Hepatocyte (in vitro differentiated cells): ENCODE data around the gene RELL1. TPM values are rescaled to one million over a fixed set of nuclear protein-coding genes. Genes with fewer than 3 reads are reported as not detected.

Source experiments
- DNase-seq: peaks from one replicate; pipeline ENCODE4 v3.0.0-alpha.2; 2016; ENCODE audit warnings: low spot score
- H2AFZ ChIP-seq: fragments of 200-600 bp; sonication (generic); 2 replicates; pipeline ENCODE4 v1.6.0; 2016; ENCODE audit warnings: antibody characterized with exemption, mild to moderate bottlenecking
- H3K27ac ChIP-seq: fragments of 200-600 bp; sonication (generic); 2 replicates; pipeline ENCODE4 v1.5.1; 2016; ENCODE audit warnings: mild to moderate bottlenecking
- H3K27me3 ChIP-seq: fragments of 200-600 bp; sonication (generic); 2 replicates; pipeline ENCODE4 v1.6.1; 2016
- H3K36me3 ChIP-seq: fragments of 200-600 bp; sonication (generic); replicated peaks from 2 replicates; pipeline ENCODE4 v1.5.1; 2016; ENCODE audit warnings: low read depth; ENCODE audit not compliant: insufficient read depth
- H3K4me1 ChIP-seq: fragments of 200-600 bp; sonication (generic); 2 replicates; pipeline ENCODE4 v1.5.1; 2016; ENCODE audit warnings: mild to moderate bottlenecking, moderate library complexity; ENCODE audit not compliant: insufficient read depth
- H3K4me2 ChIP-seq: fragments of 200-600 bp; sonication (generic); 2 replicates; pipeline ENCODE4 v1.6.0; 2016
- H3K4me3 ChIP-seq: fragments of 200-600 bp; sonication (generic); 2 replicates; pipeline ENCODE4 v1.5.1; 2016; ENCODE audit warnings: mild to moderate bottlenecking
- H3K79me2 ChIP-seq: fragments of 200-600 bp; sonication (generic); 2 replicates; pipeline ENCODE4 v1.6.0; 2017; ENCODE audit warnings: mild to moderate bottlenecking
- H3K9me2 ChIP-seq: fragments of 200-600 bp; sonication (generic); replicated peaks from 2 replicates; pipeline ENCODE4 v1.6.0; 2017; ENCODE audit warnings: mild to moderate bottlenecking; ENCODE audit not compliant: insufficient read depth
- H3K9me3 ChIP-seq: fragments of 200-600 bp; sonication (generic); 2 replicates; pipeline ENCODE4 v1.5.1; 2016; ENCODE audit warnings: low read depth, mild to moderate bottlenecking
- H4K20me1 ChIP-seq: fragments of 200-600 bp; sonication (generic); 2 replicates; pipeline ENCODE4 v1.6.0; 2016; ENCODE audit warnings: mild to moderate bottlenecking; ENCODE audit not compliant: insufficient read depth, poor library complexity, severe bottlenecking
- CTCF ChIP-seq: fragments of 200-600 bp; sonication (generic); IDR thresholded peaks from 2 replicates; pipeline ENCODE4 v1.5.1; 2016; ENCODE audit warnings: antibody characterized with exemption, mild to moderate bottlenecking; ENCODE audit not compliant: poor library complexity
- EZH2 ChIP-seq: fragments of 200-600 bp; sonication (generic); IDR thresholded peaks from 2 replicates; pipeline ENCODE4 v1.6.1; 2016; ENCODE audit warnings: antibody characterized with exemption, mild to moderate bottlenecking, borderline replicate concordance
- EZH2phosphoT487 ChIP-seq: fragments of 200-600 bp; sonication (generic); IDR thresholded peaks from one replicate; pipeline ENCODE4 v1.6.1; 2018; ENCODE audit warnings: antibody characterized with exemption, mild to moderate bottlenecking, low read depth, moderate library complexity; ENCODE audit not compliant: unreplicated experiment, severe bottlenecking
- WGBS: methylation state at CpG from one replicate; pipeline ENCODE4 v1.1.6; 2016; ENCODE audit warnings: low lambda C conversion rate; ENCODE audit errors: missing lambda C conversion rate; 5-methylcytosine and 5-hydroxymethylcytosine counted together
- polyA plus RNA-seq: library from polyadenylated mRNA; unstranded; fragments of >200 nt; fragmentation: Nextera tagmentation; extraction: Ambion mirVana; gene quantifications from 2 replicates; pipeline ENCODE4 v1.2.1, GENCODE V29; 2016
- total RNA-seq: library from RNA; depleted of rRNA; stranded (reverse); fragments of >200 nt; gene quantifications from 2 replicates; pipeline ENCODE4 v1.2.3, GENCODE V29; 2014

The RELL1 gene
- total and polyA plus RNA-seq, 2 experiments from 2014 or later: 5.5 to 39.8 TPM

- Histone ChIP-seq H3K79me2 (no peaks in the 10 kb centered on the region), H3K4me2 (no peak overlapping the region), H4K20me1 (no peaks in the 10 kb centered on the region), H2AFZ (no peak overlapping the region), H3K27ac (no peak overlapping the region), H3K9me3 (no peaks in the 10 kb centered on the region), H3K4me3 (no peak overlapping the region), H3K36me3 (no peaks in the 10 kb centered on the region), H3K27me3 (no peaks in the 10 kb centered on the region), H3K9me2 (no peaks in the 10 kb centered on the region), H3K4me1 (no peaks in the 10 kb centered on the region)
- TF ChIP-seq CTCF (no peak), EZH2phosphoT487 (no peak), EZH2 (no peak)
- 93% methylated on average over 2 of the region's 2 CpGs for WGBS
- no peak for DNase-seq
Observed at GRCh38 chr4:37567836-37568235, 118.3 kb downstream of the RELL1 start.

- Histone ChIP-seq H3K27ac (peak overlapping the region; percentile 36), H3K4me2 (no peak overlapping the region), H4K20me1 (no peaks in the 10 kb centered on the region), H3K9me3 (no peaks in the 10 kb centered on the region), H3K79me2 (no peaks in the 10 kb centered on the region), H3K4me1 (no peaks in the 10 kb centered on the region), H3K36me3 (no peaks in the 10 kb centered on the region), H3K27me3 (no peaks in the 10 kb centered on the region), H3K4me3 (no peak overlapping the region), H2AFZ (no peak overlapping the region), H3K9me2 (no peaks in the 10 kb centered on the region)
- no peak for TF ChIP-seq EZH2phosphoT487
- no peak for TF ChIP-seq CTCF
- no peak for TF ChIP-seq EZH2
- 91% methylated on average over 4 of the region's 4 CpGs for WGBS
- DNase-seq: no peak
Observed at GRCh38 chr4:37562592-37562991, 123.6 kb downstream of the RELL1 start.

GRCh38 chr4:37561803-37562207 is 124.4 kb downstream of the RELL1 start:
- H3K36me3 ChIP-seq: no peaks in the 10 kb centered on the region
- H3K27me3 ChIP-seq: no peaks in the 10 kb centered on the region
- no peaks in the 10 kb centered on the region for H3K4me1 ChIP-seq
- H3K9me3 ChIP-seq: no peaks in the 10 kb centered on the region
- no peak overlapping the region for H3K4me3 ChIP-seq
- TF ChIP-seq CTCF: no peak
- TF ChIP-seq EZH2phosphoT487: no peak
- TF ChIP-seq EZH2: no peak
- WGBS: 33% methylated on average over 1 of the region's 1 CpG
- H3K79me2 ChIP-seq: no peaks in the 10 kb centered on the region
- no peaks in the 10 kb centered on the region for H3K9me2 ChIP-seq
- H3K4me2 ChIP-seq: no peak overlapping the region
- peak; percentile 49 for DNase-seq
- no peak overlapping the region for H2AFZ ChIP-seq
- peak overlapping the region; percentile 40 for H3K27ac ChIP-seq
- H4K20me1 ChIP-seq: no peaks in the 10 kb centered on the region

- H3K36me3 ChIP-seq: no peaks in the 10 kb centered on the region
- H3K27ac ChIP-seq: peak overlapping the region; percentile 40
- no peak overlapping the region for H2AFZ ChIP-seq
- no peak for DNase-seq
- no peaks in the 10 kb centered on the region for H3K9me3 ChIP-seq
- TF ChIP-seq EZH2: no peak
- TF ChIP-seq EZH2phosphoT487: no peak
- TF ChIP-seq CTCF: no peak
- 70% methylated on average over 3 of the region's 3 CpGs for WGBS
- no peak overlapping the region for H3K4me2 ChIP-seq
- no peaks in the 10 kb centered on the region for H3K4me1 ChIP-seq
- no peaks in the 10 kb centered on the region for H3K27me3 ChIP-seq
- H4K20me1 ChIP-seq: no peaks in the 10 kb centered on the region
- H3K79me2 ChIP-seq: no peaks in the 10 kb centered on the region
- no peak overlapping the region for H3K4me3 ChIP-seq
- no peaks in the 10 kb centered on the region for H3K9me2 ChIP-seq
Observed at GRCh38 chr4:37561196-37561802, 124.9 kb downstream of the RELL1 start.
